ENCODE data around the gene BOLA3.

DNA sequence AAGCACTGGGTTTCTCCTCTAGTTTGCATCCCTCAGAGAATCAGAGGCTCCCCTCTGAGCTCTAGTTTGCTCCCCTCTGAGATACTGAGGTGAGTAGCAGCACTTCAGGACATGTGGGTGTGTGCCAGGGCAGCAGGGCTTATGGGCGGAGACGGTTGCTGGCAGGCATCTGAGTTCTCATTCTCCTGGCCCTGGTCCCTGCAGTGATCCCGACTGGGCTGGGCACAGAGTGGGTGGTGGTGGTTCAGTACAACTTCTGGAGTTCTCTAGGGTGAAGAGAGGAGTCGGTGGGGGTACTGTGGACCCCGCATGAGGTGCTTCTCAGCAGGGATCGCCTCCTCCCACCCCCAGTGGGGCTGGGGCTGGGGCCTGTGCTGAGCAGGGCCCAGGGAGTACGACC is 47.9 kb downstream of the BOLA3 start:
- TF ChIP-seq, protein P1, sequence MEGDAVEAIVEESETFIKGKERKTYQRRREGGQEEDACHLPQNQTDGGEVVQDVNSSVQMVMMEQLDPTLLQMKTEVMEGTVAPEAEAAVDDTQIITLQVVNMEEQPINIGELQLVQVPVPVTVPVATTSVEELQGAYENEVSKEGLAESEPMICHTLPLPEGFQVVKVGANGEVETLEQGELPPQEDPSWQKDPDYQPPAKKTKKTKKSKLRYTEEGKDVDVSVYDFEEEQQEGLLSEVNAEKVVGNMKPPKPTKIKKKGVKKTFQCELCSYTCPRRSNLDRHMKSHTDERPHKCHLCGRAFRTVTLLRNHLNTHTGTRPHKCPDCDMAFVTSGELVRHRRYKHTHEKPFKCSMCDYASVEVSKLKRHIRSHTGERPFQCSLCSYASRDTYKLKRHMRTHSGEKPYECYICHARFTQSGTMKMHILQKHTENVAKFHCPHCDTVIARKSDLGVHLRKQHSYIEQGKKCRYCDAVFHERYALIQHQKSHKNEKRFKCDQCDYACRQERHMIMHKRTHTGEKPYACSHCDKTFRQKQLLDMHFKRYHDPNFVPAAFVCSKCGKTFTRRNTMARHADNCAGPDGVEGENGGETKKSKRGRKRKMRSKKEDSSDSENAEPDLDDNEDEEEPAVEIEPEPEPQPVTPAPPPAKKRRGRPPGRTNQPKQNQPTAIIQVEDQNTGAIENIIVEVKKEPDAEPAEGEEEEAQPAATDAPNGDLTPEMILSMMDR (IDR thresholded peaks at IDR 0.05; ENCODE audit: insufficient read depth, low read depth, low read length) = no peak
- no peak for TF ChIP-seq EZH2 (IDR thresholded peaks at IDR 0.05; ENCODE audit: insufficient read depth, low read length)
